A673 (cell line): Measurements from ENCODE around the gene AMPH.

ENCODE experiments used
- CTCF ChIP-seq: fragments of 300-800, 200-600 bp; sonication (generic); conservative IDR thresholded peaks from 2 replicates; pipeline ENCODE4 v1.5.1; 2017; ENCODE audit warnings: low read depth, mild to moderate bottlenecking, antibody characterized with exemption, low read length, moderate library complexity, mixed read lengths
- EZH2 ChIP-seq: fragments of 200-600 bp; sonication (generic); IDR thresholded peaks from 2 replicates; pipeline ENCODE4 v1.6.1; 2017; ENCODE audit warnings: borderline replicate concordance, low read depth, mild to moderate bottlenecking, mixed read lengths, antibody characterized with exemption, low read length; ENCODE audit not compliant: poor library complexity, severe bottlenecking

- TF ChIP-seq CTCF (no peak), EZH2 (no peak)
These were observed 154.4 kb downstream of the AMPH start for GRCh38 chr7:38476764-38477163.
